SJSA1 (cell line): ENCODE data around the gene MTTP. TPM values are rescaled to one million over a fixed set of nuclear protein-coding genes. Genes with fewer than 3 reads are reported as not detected.

Experiments used
- DNase-seq, 2 experiments: peaks; one replicate each; pipeline ENCODE4 v3.0.0-alpha.2; 2015 to 2020; ENCODE audit warnings: low spot score in 2 of 2, low read depth in 1 of 2
- H3K27ac ChIP-seq: fragments of 250-450 bp; sonication (Bioruptor Pico); 2 replicates; pipeline ENCODE4 v1.5.1; 2020; ENCODE audit warnings: mild to moderate bottlenecking, moderate library complexity
- H3K27me3 ChIP-seq: fragments of 250-450 bp; sonication (Bioruptor Pico); replicated peaks from 2 replicates; pipeline ENCODE4 v1.5.1; 2020; ENCODE audit warnings: mild to moderate bottlenecking, moderate library complexity
- H3K36me3 ChIP-seq: fragments of 250-450 bp; sonication (Bioruptor Pico); 2 replicates; pipeline ENCODE4 v1.5.1; 2020; ENCODE audit warnings: mild to moderate bottlenecking
- H3K4me1 ChIP-seq: fragments of 250-450 bp; sonication (Bioruptor Pico); replicated peaks from 2 replicates; pipeline ENCODE4 v1.6.1; 2021; ENCODE audit warnings: mild to moderate bottlenecking
- H3K4me3 ChIP-seq: fragments of 250-450 bp; sonication (Bioruptor Pico); 2 replicates; pipeline ENCODE4 v1.5.1; 2020; ENCODE audit warnings: mild to moderate bottlenecking
- H3K9me3 ChIP-seq: fragments of 250-450 bp; sonication (Bioruptor Pico); replicated peaks from 2 replicates; pipeline ENCODE4 v1.5.1; 2020; ENCODE audit warnings: mild to moderate bottlenecking
- total RNA-seq: library from RNA; depleted of rRNA; stranded (reverse); fragments of >200 nt; shearing (Covaris generic); gene quantifications from 2 replicates; pipeline ENCODE4 v1.2.3, GENCODE V29; 2014

The MTTP gene
- total RNA-seq, 1 experiment from 2014 or later: 0.11 TPM

- no peaks in the 10 kb centered on the region for H3K9me3 ChIP-seq
- no peak for DNase-seq
Measured at GRCh38 chr4:99637174-99637573, 62.5 kb downstream of the MTTP start.

DNA sequence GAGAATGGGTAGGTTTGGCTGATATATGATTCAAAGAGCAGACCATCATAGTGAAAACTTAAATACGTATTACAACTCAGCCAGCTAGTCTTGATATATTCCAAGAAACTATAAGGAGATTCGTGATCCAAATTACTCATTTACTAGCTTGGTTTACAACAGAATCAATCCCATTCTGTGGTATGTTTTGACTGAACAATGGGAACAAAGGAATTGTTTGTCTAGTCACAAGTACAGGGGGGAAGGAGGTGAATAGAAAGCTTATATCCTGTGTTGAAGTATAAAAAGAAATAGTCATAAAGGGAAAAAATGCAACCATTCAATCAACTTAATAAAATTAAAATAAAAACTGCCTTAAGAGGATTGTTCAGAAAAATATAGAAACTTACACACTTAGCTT lies 66.1 kb downstream of the MTTP start:
- Histone ChIP-seq H3K27me3 (no peaks in the 10 kb centered on the region), H3K4me1 (no peaks in the 10 kb centered on the region), H3K4me3 (no peak overlapping the region), H3K27ac (no peak overlapping the region), H3K9me3 (no peaks in the 10 kb centered on the region), H3K36me3 (no peaks in the 10 kb centered on the region)
- DNase-seq: no peak

More at GRCh38 chr4:99637174-99637573, 62.5 kb downstream of the MTTP start:
- Histone ChIP-seq H3K27ac (no peak overlapping the region), H3K36me3 (no peaks in the 10 kb centered on the region), H3K4me1 (no peaks in the 10 kb centered on the region), H3K4me3 (no peak overlapping the region), H3K27me3 (no peaks in the 10 kb centered on the region)

DNA sequence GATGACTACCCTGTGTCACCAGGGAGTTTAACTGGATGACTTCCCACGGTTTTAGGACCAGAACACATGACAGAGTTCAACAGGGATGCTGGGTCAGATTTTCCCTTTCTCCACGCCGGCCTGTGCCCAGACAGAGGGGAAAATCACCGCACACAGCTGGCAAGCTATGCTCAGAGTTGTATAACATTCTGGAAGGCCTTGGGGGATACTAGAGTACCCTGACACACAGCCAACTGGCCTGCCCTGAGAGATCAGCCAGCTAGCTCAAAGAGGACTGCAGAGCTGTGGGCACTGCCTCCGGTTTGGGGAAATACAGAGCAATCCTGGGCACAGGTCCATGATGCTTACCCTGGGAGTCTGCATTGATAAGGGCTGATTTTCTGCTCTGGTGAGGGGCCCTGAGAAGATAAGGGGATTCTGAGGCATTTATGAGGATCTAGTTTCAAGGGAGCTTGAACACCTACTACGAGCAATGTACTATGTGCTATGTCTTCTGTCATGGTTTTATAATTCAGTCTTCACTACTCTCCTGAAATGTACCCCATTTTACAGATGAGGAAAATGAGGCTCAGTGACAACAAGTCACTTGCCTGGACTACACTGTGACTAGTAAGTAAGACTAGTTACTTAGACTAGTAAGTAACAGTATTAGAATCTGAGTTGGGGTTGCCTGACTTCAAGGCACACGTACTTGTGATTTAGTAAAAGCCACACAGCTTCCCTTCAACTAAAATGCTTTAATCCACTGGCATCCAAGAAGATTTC lies 68.3 kb downstream of the MTTP start:
- Histone ChIP-seq H3K27me3 (no peaks in the 10 kb centered on the region), H3K4me3 (no peak overlapping the region), H3K9me3 (no peaks in the 10 kb centered on the region), H3K4me1 (no peaks in the 10 kb centered on the region), H3K36me3 (no peaks in the 10 kb centered on the region), H3K27ac (no peak overlapping the region)
- DNase-seq: no peak

- Histone ChIP-seq H3K36me3 (no peaks in the 10 kb centered on the region), H3K27ac (no peak overlapping the region), H3K4me1 (no peaks in the 10 kb centered on the region), H3K4me3 (no peak overlapping the region), H3K27me3 (no peaks in the 10 kb centered on the region), H3K9me3 (no peaks in the 10 kb centered on the region)
- DNase-seq: no peak
Measured at GRCh38 chr4:99644453-99644852, 69.8 kb downstream of the MTTP start.

- Histone ChIP-seq H3K9me3 (no peaks in the 10 kb centered on the region), H3K4me1 (no peaks in the 10 kb centered on the region), H3K4me3 (no peak overlapping the region), H3K27ac (no peak overlapping the region), H3K36me3 (no peaks in the 10 kb centered on the region), H3K27me3 (no peaks in the 10 kb centered on the region)
- DNase-seq: no peak
Measured at GRCh38 chr4:99645036-99645435, 70.4 kb downstream of the MTTP start.

- no peaks in the 10 kb centered on the region for H3K9me3 ChIP-seq
- H3K4me1 ChIP-seq: no peaks in the 10 kb centered on the region
- H3K36me3 ChIP-seq: no peaks in the 10 kb centered on the region
- H3K4me3 ChIP-seq: no peak overlapping the region
- no peak for DNase-seq
- H3K27ac ChIP-seq: no peak overlapping the region
- H3K27me3 ChIP-seq: no peaks in the 10 kb centered on the region
Measured at GRCh38 chr4:99645638-99646037, 71.0 kb downstream of the MTTP start.

GRCh38 chr4:99647071-99647470 lies 72.4 kb downstream of the MTTP start:
- Histone ChIP-seq H3K4me3 (no peak overlapping the region), H3K36me3 (no peaks in the 10 kb centered on the region), H3K27ac (no peak overlapping the region), H3K9me3 (no peaks in the 10 kb centered on the region), H3K4me1 (no peaks in the 10 kb centered on the region), H3K27me3 (no peaks in the 10 kb centered on the region)
- no peak for DNase-seq

DNA sequence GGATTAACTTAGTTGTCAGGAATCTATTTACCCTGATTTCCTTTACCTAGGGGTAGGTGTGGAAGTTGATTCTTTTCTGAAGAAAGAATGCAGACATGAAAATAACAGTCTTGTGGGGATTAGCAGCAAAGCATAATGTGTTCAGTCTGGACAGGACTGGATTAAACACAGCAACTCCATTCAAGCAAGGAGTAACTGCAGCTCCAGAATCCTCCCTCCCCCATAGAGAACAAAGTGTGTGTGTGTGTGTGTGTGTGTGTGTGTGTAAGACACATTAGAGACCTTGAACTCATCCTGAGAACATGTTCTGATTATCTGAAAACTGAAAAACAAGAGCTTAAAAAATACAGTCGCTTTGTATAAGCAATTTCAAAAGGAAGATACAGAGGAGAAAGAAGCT lies 73.7 kb downstream of the MTTP start:
- no peaks in the 10 kb centered on the region for H3K4me1 ChIP-seq
- no peaks in the 10 kb centered on the region for H3K27me3 ChIP-seq
- no peak for DNase-seq
- H3K9me3 ChIP-seq: no peaks in the 10 kb centered on the region
- no peaks in the 10 kb centered on the region for H3K36me3 ChIP-seq
- H3K27ac ChIP-seq: no peak overlapping the region
- H3K4me3 ChIP-seq: no peak overlapping the region

DNA sequence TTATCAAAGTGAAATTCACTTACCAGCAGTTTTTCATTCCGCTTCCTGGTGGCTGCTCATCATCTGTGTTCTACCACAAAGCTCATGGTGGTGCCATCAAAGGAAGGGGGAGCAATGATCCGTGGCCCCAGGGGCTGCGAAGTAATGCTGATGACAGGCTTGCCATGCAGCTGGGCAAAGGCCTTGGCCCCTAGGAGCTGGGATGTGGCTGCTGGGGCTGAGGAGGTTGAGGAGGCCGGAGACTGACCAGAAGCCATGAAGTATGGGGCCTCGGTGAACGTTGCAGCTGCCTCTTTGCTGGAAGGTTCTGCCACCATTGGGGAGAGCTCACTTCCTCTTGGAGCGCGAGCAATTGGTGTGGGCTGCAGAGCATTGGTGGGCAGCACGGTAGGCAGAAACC lies 74.6 kb downstream of the MTTP start:
- H3K9me3 ChIP-seq: no peaks in the 10 kb centered on the region
- no peak for DNase-seq
- H3K27ac ChIP-seq: no peak overlapping the region
- peaks cover 3% of the 10 kb centered on the region for H3K4me1 ChIP-seq
- H3K4me3 ChIP-seq: no peak overlapping the region
- no peaks in the 10 kb centered on the region for H3K36me3 ChIP-seq
- no peaks in the 10 kb centered on the region for H3K27me3 ChIP-seq

- H3K27ac ChIP-seq: no peak overlapping the region
- no peak for DNase-seq
- H3K4me3 ChIP-seq: no peak overlapping the region
- no peaks in the 10 kb centered on the region for H3K36me3 ChIP-seq
- H3K27me3 ChIP-seq: no peaks in the 10 kb centered on the region
- H3K9me3 ChIP-seq: no peaks in the 10 kb centered on the region
- H3K4me1 ChIP-seq: peaks cover 9% of the 10 kb centered on the region
Measured at GRCh38 chr4:99649778-99650177, 75.2 kb downstream of the MTTP start.

GRCh38 chr4:99651016-99651769 lies 76.6 kb downstream of the MTTP start:
- Histone ChIP-seq H3K4me3 (no peak overlapping the region), H3K27ac (no peak overlapping the region), H3K27me3 (no peaks in the 10 kb centered on the region), H3K4me1 (peaks cover 18% of the 10 kb centered on the region), H3K9me3 (no peaks in the 10 kb centered on the region), H3K36me3 (no peaks in the 10 kb centered on the region)
- peak in 1 of 2 experiments; percentile 37 for DNase-seq

DNA sequence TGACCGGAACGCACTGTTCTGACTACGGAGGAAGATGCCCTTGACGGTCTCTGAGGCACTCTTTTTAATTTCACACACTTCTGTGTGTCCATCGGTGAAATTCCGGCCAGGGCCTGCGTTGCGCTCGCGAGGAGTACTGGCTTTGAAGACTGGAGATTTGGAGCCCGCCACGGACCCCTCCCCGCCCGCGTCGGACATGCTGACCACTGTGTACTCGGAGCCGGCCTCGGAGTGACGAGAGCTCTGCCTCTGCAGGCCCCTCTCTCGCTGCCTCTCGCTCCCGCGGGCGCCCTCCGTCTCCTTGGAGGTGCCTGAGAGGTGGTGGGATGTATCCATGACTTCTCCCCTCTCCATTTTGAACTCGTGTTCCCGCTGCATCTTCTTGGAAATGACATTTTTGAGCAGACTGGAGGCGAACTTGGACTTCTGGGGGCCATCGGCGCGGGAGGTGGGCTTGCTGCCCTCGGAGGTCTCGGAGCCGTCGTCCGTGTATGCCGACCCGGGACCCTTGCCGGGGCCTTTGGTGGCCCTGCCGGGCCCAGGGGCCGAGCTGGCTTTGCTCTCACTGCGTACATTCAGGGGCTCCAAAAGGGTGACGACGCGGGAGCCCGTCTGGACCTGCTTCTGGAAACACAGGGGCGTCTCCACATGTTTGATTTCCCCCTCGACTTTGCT lies 77.3 kb downstream of the MTTP start:
- Histone ChIP-seq H3K36me3 (no peaks in the 10 kb centered on the region), H3K27ac (no peak overlapping the region), H3K4me3 (no peak overlapping the region), H3K4me1 (peaks cover 18% of the 10 kb centered on the region), H3K27me3 (no peaks in the 10 kb centered on the region), H3K9me3 (no peaks in the 10 kb centered on the region)
- no peak for DNase-seq

GRCh38 chr4:99652596-99653436 lies 78.2 kb downstream of the MTTP start:
- H3K4me1 ChIP-seq: peaks cover 20% of the 10 kb centered on the region
- DNase-seq: no peak
- H3K9me3 ChIP-seq: no peaks in the 10 kb centered on the region
- H3K27me3 ChIP-seq: no peaks in the 10 kb centered on the region
- H3K4me3 ChIP-seq: no peak overlapping the region
- H3K36me3 ChIP-seq: no peaks in the 10 kb centered on the region
- H3K27ac ChIP-seq: no peak overlapping the region
